ENCODE data around the gene DNAH2. TPM values are rescaled to one million over a fixed set of nuclear protein-coding genes. Genes with fewer than 3 reads are reported as not detected.
A peak's percentile ranks its signal among the peaks of the same experiment; 100 is the strongest.

Gene DNAH2
- total and polyA plus RNA-seq, 2 of the 13 experiments (the other 11 are each of a cell fraction or from before 2014, with no cell fraction given) = not detected

DNA sequence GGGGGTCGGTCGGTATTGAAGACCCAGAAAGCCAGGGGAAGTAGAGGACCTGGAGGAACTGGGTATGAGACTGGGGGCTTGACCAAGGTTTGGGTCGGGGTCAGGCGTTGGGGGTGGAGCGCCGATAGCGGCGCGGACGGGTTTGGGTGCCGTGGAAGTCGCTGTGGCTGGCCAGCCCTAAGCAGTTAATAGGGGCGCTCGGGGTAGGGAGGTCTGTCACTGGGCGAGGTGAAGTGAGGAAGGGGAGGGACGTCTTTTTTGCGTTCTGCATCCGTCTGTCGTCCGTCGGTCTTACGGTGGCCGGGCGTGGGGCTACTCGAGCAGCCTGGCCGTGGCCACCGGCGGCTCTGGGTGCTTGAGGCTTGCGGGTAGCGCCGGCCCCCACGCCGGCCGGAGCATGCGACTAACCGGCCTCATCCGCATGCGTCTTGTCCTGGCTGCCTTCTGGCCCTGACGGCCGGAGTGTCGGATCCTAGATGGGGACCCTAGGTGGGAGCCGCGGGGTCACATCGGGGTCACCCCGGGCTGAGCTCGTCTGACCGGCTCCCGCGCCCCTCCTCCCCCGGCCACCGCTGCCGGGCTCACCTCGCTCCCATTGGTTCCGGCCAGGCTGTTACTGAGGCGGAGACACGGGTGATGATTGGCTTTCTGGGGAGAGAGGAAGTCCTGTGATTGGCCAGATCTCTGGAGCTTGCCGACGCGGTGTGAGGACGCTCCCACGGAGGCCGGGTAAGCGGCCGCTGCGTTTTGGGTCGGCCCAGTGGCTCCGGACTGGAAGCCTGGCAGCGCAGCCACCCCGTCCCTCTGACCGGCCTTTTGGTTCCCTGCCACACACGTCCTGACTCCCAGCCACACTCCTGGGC lies 127.0 kb downstream of the DNAH2 start (continued):
- TF ChIP-seq, protein P1, sequence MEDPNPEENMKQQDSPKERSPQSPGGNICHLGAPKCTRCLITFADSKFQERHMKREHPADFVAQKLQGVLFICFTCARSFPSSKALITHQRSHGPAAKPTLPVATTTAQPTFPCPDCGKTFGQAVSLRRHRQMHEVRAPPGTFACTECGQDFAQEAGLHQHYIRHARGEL (CRISPR knock-in tag; IDR thresholded peaks at IDR 0.05) = no peak
- TF ChIP-seq ZNF761 (CRISPR knock-in tag; conservative IDR thresholded peaks at IDR 0.05) (no peak), MAFF (IDR thresholded peaks at IDR 0.05; ENCODE audit: low read depth, low read length) (no peak), ZNF782 (CRISPR knock-in tag; IDR thresholded peaks at IDR 0.05; ENCODE audit: borderline replicate concordance) (no peak), ZNF605 (CRISPR knock-in tag; IDR thresholded peaks at IDR 0.05) (no peak), EHMT2 (IDR thresholded peaks at IDR 0.05; ENCODE audit: borderline replicate concordance, low read depth, low read length) (no peak), ZSCAN25 (CRISPR knock-in tag; IDR thresholded peaks at IDR 0.05) (no peak), KLF9 (CRISPR knock-in tag; IDR thresholded peaks at IDR 0.05; ENCODE audit: low read depth) (no peak), FOSL2 (CRISPR knock-in tag; IDR thresholded peaks at IDR 0.05) (0 out of 2 replicates have a peak, but pooled peaks have one; percentile 5), KDM5A (IDR thresholded peaks at IDR 0.05; ENCODE audit: borderline replicate concordance, low read length) (no peak; the same call in 1 of the 2 replicates), IRX3 (CRISPR knock-in tag; IDR thresholded peaks at IDR 0.05; ENCODE audit: borderline replicate concordance, low read depth) (0 out of 2 replicates have a peak, but pooled peaks have one; percentile 31), ZNF572 (CRISPR knock-in tag; IDR thresholded peaks at IDR 0.05) (no peak), BORCS8-MEF2B (CRISPR knock-in tag; IDR thresholded peaks at IDR 0.05) (no peak), ELF1 (CRISPR knock-in tag; IDR thresholded peaks at IDR 0.05) (no peak; the same call in 1 of the 2 replicates)
- TF ChIP-seq, protein P2, sequence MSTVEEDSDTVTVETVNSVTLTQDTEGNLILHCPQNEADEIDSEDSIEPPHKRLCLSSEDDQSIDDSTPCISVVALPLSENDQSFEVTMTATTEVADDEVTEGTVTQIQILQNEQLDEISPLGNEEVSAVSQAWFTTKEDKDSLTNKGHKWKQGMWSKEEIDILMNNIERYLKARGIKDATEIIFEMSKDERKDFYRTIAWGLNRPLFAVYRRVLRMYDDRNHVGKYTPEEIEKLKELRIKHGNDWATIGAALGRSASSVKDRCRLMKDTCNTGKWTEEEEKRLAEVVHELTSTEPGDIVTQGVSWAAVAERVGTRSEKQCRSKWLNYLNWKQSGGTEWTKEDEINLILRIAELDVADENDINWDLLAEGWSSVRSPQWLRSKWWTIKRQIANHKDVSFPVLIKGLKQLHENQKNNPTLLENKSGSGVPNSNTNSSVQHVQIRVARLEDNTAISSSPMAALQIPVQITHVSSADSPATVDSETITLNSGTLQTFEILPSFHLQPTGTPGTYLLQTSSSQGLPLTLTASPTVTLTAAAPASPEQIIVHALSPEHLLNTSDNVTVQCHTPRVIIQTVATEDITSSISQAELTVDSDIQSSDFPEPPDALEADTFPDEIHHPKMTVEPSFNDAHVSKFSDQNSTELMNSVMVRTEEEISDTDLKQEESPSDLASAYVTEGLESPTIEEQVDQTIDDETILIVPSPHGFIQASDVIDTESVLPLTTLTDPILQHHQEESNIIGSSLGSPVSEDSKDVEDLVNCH (CRISPR knock-in tag; IDR thresholded peaks at IDR 0.05) = no peak
- TF ChIP-seq, protein P3, sequence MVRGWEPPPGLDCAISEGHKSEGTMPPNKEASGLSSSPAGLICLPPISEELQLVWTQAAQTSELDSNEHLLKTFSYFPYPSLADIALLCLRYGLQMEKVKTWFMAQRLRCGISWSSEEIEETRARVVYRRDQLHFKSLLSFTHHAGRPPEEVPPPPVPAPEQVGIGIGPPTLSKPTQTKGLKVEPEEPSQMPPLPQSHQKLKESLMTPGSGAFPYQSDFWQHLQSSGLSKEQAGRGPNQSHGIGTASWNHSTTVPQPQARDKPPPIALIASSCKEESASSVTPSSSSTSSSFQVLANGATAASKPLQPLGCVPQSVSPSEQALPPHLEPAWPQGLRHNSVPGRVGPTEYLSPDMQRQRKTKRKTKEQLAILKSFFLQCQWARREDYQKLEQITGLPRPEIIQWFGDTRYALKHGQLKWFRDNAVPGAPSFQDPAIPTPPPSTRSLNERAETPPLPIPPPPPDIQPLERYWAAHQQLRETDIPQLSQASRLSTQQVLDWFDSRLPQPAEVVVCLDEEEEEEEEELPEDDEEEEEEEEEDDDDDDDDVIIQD (CRISPR knock-in tag; IDR thresholded peaks at IDR 0.05; ENCODE audit: low read depth) = no peak
- TF ChIP-seq, protein P4, sequence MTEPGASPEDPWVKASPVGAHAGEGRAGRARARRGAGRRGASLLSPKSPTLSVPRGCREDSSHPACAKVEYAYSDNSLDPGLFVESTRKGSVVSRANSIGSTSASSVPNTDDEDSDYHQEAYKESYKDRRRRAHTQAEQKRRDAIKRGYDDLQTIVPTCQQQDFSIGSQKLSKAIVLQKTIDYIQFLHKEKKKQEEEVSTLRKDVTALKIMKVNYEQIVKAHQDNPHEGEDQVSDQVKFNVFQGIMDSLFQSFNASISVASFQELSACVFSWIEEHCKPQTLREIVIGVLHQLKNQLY (CRISPR knock-in tag; IDR thresholded peaks at IDR 0.05) = no peak
- TF ChIP-seq, protein P5, sequence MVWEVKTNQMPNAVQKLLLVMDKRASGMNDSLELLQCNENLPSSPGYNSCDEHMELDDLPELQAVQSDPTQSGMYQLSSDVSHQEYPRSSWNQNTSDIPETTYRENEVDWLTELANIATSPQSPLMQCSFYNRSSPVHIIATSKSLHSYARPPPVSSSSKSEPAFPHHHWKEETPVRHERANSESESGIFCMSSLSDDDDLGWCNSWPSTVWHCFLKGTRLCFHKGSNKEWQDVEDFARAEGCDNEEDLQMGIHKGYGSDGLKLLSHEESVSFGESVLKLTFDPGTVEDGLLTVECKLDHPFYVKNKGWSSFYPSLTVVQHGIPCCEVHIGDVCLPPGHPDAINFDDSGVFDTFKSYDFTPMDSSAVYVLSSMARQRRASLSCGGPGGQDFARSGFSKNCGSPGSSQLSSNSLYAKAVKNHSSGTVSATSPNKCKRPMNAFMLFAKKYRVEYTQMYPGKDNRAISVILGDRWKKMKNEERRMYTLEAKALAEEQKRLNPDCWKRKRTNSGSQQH (CRISPR knock-in tag; IDR thresholded peaks at IDR 0.05; ENCODE audit: low read depth) = no peak
- TF ChIP-seq, protein P6, sequence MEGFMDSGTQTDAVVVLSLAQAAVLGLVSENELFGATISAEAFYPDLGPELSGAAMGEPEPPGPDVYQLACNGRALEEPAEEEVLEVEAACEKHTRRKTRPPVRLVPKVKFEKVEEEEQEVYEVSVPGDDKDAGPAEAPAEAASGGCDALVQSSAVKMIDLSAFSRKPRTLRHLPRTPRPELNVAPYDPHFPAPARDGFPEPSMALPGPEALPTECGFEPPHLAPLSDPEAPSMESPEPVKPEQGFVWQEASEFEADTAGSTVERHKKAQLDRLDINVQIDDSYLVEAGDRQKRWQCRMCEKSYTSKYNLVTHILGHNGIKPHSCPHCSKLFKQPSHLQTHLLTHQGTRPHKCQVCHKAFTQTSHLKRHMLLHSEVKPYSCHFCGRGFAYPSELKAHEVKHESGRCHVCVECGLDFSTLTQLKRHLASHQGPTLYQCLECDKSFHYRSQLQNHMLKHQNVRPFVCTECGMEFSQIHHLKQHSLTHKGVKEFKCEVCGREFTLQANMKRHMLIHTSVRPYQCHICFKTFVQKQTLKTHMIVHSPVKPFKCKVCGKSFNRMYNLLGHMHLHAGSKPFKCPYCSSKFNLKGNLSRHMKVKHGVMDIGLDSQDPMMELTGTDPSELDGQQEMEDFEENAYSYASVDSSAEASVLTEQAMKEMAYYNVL (CRISPR knock-in tag; IDR thresholded peaks at IDR 0.05; ENCODE audit: borderline replicate concordance) = no peak
- TF ChIP-seq, protein P7, sequence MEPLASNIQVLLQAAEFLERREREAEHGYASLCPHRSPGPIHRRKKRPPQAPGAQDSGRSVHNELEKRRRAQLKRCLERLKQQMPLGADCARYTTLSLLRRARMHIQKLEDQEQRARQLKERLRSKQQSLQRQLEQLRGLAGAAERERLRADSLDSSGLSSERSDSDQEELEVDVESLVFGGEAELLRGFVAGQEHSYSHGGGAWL (CRISPR knock-in tag; IDR thresholded peaks at IDR 0.05) = 0 out of 2 replicates have a peak, but pooled peaks have one; percentile 2
